GM23338 (cell line): ENCODE data around the gene MYBPC2. TPM values are rescaled to one million over a fixed set of nuclear protein-coding genes. Genes with fewer than 3 reads are reported as not detected.

Experiments
- ATAC-seq: fragments of 200-7000 bp; cut with Tn5 transposase; 3 replicates; pipeline ENCODE4 v1.9.1; 2020
- DNase-seq: peaks from one replicate; pipeline ENCODE4 v3.0.0-alpha.2; 2015; ENCODE audit warnings: low spot score
- H2AFZ ChIP-seq: fragments of 200-600 bp; sonication (generic); 2 replicates; pipeline ENCODE4 v1.8.0; 2016; ENCODE audit warnings: antibody characterized with exemption, mild to moderate bottlenecking, moderate library complexity
- H3F3A ChIP-seq: fragments of 200-600 bp; sonication (generic); replicated peaks from 2 replicates; pipeline ENCODE4 v1.8.0; 2017; ENCODE audit warnings: antibody characterized with exemption, mixed run types, low read depth
- H3K27ac ChIP-seq: fragments of 200-600 bp; sonication (generic); 2 replicates; pipeline ENCODE4 v1.6.1; 2016; ENCODE audit warnings: low read depth
- H3K27me3 ChIP-seq: fragments of 200-600 bp; sonication (generic); 2 replicates; pipeline ENCODE4 v1.8.0; 2016; ENCODE audit warnings: mild to moderate bottlenecking, mixed run types, moderate library complexity; ENCODE audit not compliant: insufficient read depth
- H3K36me3 ChIP-seq: fragments of 200-600 bp; sonication (generic); 2 replicates; pipeline ENCODE4 v1.8.0; 2016; ENCODE audit warnings: mild to moderate bottlenecking; ENCODE audit not compliant: insufficient read depth
- H3K4me1 ChIP-seq: fragments of 200-600 bp; sonication (generic); 2 replicates; pipeline ENCODE4 v1.8.0; 2016; ENCODE audit warnings: mild to moderate bottlenecking, moderate library complexity; ENCODE audit not compliant: insufficient read depth
- H3K4me2 ChIP-seq: fragments of 200-600 bp; sonication (generic); 2 replicates; pipeline ENCODE4 v1.7.1; 2017; ENCODE audit warnings: mixed run types
- H3K4me3 ChIP-seq: fragments of 200-600 bp; sonication (generic); 2 replicates; pipeline ENCODE4 v1.6.1; 2016; ENCODE audit warnings: mixed run types
- H3K79me2 ChIP-seq: fragments of 200-600 bp; sonication (generic); replicated peaks from 2 replicates; pipeline ENCODE4 v1.8.0; 2017; ENCODE audit warnings: mild to moderate bottlenecking; ENCODE audit not compliant: insufficient read depth
- H3K9me2 ChIP-seq: fragments of 200-600 bp; sonication (generic); 2 replicates; pipeline ENCODE4 v1.8.0; 2017; ENCODE audit not compliant: insufficient read depth
- H4K20me1 ChIP-seq: fragments of 200-600 bp; sonication (generic); replicated peaks from 2 replicates; pipeline ENCODE4 v1.8.0; 2017; ENCODE audit warnings: mild to moderate bottlenecking; ENCODE audit not compliant: insufficient read depth
- H3K27ac Mint-ChIP-seq: 2 replicates; pipeline ENCODE4 v1.8.0; 2020; ENCODE audit warnings: inconsistent platforms, mild to moderate bottlenecking, moderate library complexity, mixed read lengths
- H3K27me3 Mint-ChIP-seq: 3 replicates; pipeline ENCODE4 v1.8.0; 2022; ENCODE audit warnings: low read depth, mild to moderate bottlenecking, moderate library complexity, mixed read lengths, inconsistent platforms; ENCODE audit not compliant: insufficient read depth, poor library complexity
- H3K36me3 Mint-ChIP-seq: 3 replicates; pipeline ENCODE4 v1.8.0; 2021; ENCODE audit warnings: low read depth, mild to moderate bottlenecking, inconsistent platforms, moderate library complexity, mixed read lengths
- H3K4me1 Mint-ChIP-seq: 3 replicates; pipeline ENCODE4 v1.8.0; 2020; ENCODE audit warnings: mild to moderate bottlenecking, inconsistent platforms, mixed read lengths
- H3K4me3 Mint-ChIP-seq: 3 replicates; pipeline ENCODE4 v1.8.0; 2021; ENCODE audit warnings: moderate library complexity, mild to moderate bottlenecking, inconsistent platforms, mixed read lengths
- H3K9me3 Mint-ChIP-seq: 3 replicates; pipeline ENCODE4 v1.8.0; 2020; ENCODE audit warnings: moderate library complexity, mild to moderate bottlenecking, inconsistent platforms, mixed read lengths
- CREB1 ChIP-seq: fragments of 250-450 bp; sonication (Bioruptor Pico); IDR thresholded peaks from 2 replicates; pipeline ENCODE4 v1.5.0; 2020; ENCODE audit warnings: low read depth, mild to moderate bottlenecking, moderate library complexity
- CTCF ChIP-seq, 2 experiments: fragments of 200-600 bp in 1 of 2; sonication (generic) in 1 of 2; conservative IDR thresholded peaks; 2 replicates each; pipeline versions ENCODE4 v1.5.1 to v1.6.1; 2016 to 2017; ENCODE audit warnings: antibody characterized with exemption in 2 of 2, low read depth in 2 of 2, mild to moderate bottlenecking in 2 of 2, moderate library complexity in 1 of 2
- ETS1 ChIP-seq: IDR thresholded peaks from 2 replicates; pipeline ENCODE4 v1.6.1; 2016; ENCODE audit warnings: antibody characterized with exemption
- EZH2phosphoT487 ChIP-seq: fragments of 200-600 bp; sonication (generic); IDR thresholded peaks from one replicate; pipeline ENCODE4 v1.8.1; 2018; ENCODE audit warnings: antibody characterized with exemption; ENCODE audit not compliant: unreplicated experiment
- NANOG ChIP-seq: IDR thresholded peaks from 2 replicates; pipeline ENCODE4 v1.6.1; 2016; ENCODE audit warnings: antibody characterized with exemption, borderline replicate concordance
- POLR2AphosphoS5 ChIP-seq: IDR thresholded peaks from 2 replicates; pipeline ENCODE4 v1.6.1; 2016; ENCODE audit warnings: antibody characterized with exemption, low read depth
- REST ChIP-seq: IDR thresholded peaks from one replicate; pipeline ENCODE4 v1.6.1; 2018; ENCODE audit warnings: antibody characterized with exemption; ENCODE audit not compliant: unreplicated experiment
- STAT1 ChIP-seq: IDR thresholded peaks from one replicate; pipeline ENCODE4 v1.6.1; 2016; ENCODE audit warnings: antibody characterized with exemption; ENCODE audit not compliant: unreplicated experiment
- ZNF462 ChIP-seq: fragments of 250-450 bp; sonication (Bioruptor Pico); IDR thresholded peaks from 2 replicates; pipeline ENCODE4 v1.5.0; 2020; ENCODE audit warnings: mild to moderate bottlenecking, moderate library complexity
- polyA plus RNA-seq: library from polyadenylated mRNA; unstranded; fragments of >200 nt; fragmentation: Nextera tagmentation; extraction: Ambion mirVana; gene quantifications from 2 replicates; pipeline ENCODE4 v1.2.1, GENCODE V29; 2016
- total RNA-seq: library from RNA; depleted of rRNA; stranded (reverse); fragments of >200 nt; shearing (Covaris generic); gene quantifications from 2 replicates; pipeline ENCODE4 v1.2.3, GENCODE V29; 2014

The MYBPC2 gene
- total and polyA plus RNA-seq, 2 experiments from 2014 or later = 4.2 to 5.9 TPM

GRCh38 chr19:50505856-50506611 lies 73.3 kb downstream of the MYBPC2 start (continued):
- TF ChIP-seq REST (no peak), POLR2AphosphoS5 (no peak), STAT1 (no peak), EZH2phosphoT487 (no peak), CREB1 (CRISPR knock-in tag) (no peak)

- no peaks in the 10 kb centered on the region for H3K79me2 ChIP-seq
- H3K27ac Mint-ChIP-seq = no peak overlapping the region
- H3K4me3 ChIP-seq = no peak overlapping the region
- H4K20me1 ChIP-seq = no peaks in the 10 kb centered on the region; the same call in 1 of the 2 replicates
- peaks cover 34% of the 10 kb centered on the region for H3K36me3 Mint-ChIP-seq
- peaks cover 4% of the 10 kb centered on the region; the same call in 1 of the 2 replicates for H3K4me1 ChIP-seq
- no peaks in the 10 kb centered on the region for H3K9me2 ChIP-seq
- no peak overlapping the region for H3K27ac ChIP-seq
- no peak overlapping the region for H3K4me2 ChIP-seq
- peaks cover 9% of the 10 kb centered on the region for H3K27me3 Mint-ChIP-seq
- no peaks in the 10 kb centered on the region for H3F3A ChIP-seq
- H3K4me1 Mint-ChIP-seq = no peaks in the 10 kb centered on the region
- no peaks in the 10 kb centered on the region for H3K36me3 ChIP-seq
- H3K4me3 Mint-ChIP-seq = no peak overlapping the region
- peaks cover 96% of the 10 kb centered on the region for H3K9me3 Mint-ChIP-seq
- H3K27me3 ChIP-seq = peaks cover 19% of the 10 kb centered on the region
- H2AFZ ChIP-seq = no peak overlapping the region
- ATAC-seq = no peak
- no peak for DNase-seq
- no peak for TF ChIP-seq ETS1
- no peak for TF ChIP-seq POLR2AphosphoS5
- TF ChIP-seq ZNF462 (CRISPR knock-in tag) = no peak
- no peak for TF ChIP-seq NANOG
- TF ChIP-seq CTCF (conservative IDR thresholded peaks at IDR 0.05; ENCODE audit: low read depth in 2 of 2) = no peak
Observed at GRCh38 chr19:50506700-50507099, 74.0 kb downstream of the MYBPC2 start.
